ENCODE data around the gene AKR7A3.

Gene AKR7A3

DNA sequence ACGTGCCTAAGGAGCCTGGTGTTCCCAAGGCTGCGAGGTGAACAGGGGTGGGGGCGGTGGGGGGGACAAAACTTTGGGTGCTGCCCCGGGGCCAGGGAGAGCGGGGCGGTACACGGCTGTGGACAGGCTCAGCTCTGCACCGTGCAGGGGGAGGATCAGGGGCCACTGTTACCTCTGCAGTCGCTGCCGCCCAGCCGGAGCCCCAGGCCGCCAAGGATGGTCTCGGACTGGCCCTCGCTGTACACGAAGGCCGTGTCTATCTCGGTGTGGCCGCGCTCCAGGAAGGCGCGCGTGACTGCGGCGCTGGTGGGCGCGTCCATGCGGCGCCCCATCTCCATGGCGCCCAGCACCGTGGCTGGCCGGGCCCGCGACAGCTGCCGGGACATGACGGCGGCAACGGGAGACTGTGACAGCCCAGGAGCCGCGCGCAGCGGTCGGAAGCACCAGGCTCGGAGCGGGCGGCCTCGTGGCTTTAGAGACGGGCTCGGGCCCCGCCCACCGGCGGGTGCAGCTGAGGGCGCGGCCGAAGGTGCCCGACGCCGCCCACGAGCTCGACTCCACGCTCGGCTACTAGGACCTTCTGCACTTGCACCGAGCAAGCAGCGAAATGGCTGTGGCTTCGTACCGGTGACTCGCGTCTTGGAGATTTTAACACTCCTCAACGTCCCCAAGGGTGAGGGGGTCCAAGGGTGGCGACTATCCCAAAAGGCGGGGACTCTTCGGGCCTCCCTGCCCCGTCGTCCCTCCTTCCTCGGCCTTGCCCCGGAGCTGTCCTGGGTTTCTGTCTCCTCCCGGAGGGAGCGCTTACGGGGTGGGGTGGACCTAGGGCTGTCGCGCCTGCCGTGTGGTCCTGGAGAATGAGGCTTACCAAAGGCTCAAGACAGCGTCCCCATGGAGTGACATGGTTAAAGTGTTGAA lies at the start of gene AKR7A3:
Gene AKR7A3 (minus strand): TSS at position 447 of the 918 bp plus-strand sequence. CDS start 61 bp downstream, at position 386.
- peak; percentile 81 for DNase-seq

DNA sequence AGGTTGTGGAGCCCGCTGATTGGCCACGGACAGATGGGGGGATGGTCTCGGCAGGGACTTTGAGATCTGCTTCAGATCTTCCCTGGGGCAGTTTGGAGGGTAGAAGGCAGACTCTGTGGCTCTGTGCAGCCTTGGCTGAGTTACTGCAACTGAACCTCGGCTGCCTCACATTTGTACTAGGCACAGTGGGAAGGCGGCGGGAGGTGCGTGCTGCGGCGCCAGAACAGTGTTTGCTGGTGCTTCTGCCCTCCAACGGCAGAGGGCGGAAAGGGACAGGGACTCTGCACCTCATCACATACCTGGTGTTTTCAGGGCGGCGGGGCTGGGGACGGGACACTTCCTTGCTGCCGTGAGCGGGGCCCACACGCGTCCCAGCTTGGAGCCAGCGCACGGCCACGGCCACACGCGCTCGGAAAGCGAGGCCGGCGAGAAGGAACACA lies 49.8 kb upstream of the AKR7A3 start:
- DNase-seq: no peak

DNA sequence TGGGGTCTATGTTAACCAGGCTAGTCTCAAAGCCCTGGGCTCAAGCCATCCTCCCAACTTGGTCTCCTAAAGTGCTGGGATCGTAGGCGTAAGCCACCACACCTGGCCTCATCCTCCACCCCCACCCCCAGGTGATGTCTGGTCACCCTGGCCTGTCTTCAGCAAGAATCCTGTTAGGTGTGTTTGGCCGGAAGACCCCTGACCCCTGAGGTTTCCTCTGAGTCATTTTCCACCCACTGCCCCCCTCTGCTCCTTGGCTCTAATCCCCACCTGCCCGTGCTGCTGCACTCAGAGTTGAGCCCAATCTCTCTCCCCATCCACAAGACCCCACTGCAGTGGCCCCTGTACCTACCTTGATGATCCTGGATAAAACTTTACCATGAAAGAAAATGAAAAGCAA lies 48.7 kb upstream of the AKR7A3 start:
- no peak for DNase-seq

DNA sequence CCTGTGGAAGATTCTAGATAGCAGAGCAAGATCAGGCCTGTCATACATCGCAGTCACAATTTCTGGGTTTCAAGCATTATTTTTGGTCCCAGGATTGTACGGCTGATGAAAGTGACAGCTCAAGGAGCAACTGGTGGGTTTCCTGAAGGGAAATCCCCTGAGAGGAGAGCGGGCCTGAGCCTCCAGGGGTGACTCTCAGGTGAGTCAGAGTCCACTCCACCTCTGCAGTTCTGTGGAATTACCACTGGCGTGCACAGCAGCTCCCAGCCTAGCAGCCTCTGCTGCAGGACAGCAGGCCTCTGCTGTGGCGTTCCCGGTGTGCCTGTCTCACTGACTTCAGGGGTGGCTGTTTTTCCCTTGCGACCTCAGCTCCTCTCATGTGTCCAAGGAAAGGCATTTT lies 48.0 kb upstream of the AKR7A3 start:
- peak; percentile 84 for DNase-seq

DNA sequence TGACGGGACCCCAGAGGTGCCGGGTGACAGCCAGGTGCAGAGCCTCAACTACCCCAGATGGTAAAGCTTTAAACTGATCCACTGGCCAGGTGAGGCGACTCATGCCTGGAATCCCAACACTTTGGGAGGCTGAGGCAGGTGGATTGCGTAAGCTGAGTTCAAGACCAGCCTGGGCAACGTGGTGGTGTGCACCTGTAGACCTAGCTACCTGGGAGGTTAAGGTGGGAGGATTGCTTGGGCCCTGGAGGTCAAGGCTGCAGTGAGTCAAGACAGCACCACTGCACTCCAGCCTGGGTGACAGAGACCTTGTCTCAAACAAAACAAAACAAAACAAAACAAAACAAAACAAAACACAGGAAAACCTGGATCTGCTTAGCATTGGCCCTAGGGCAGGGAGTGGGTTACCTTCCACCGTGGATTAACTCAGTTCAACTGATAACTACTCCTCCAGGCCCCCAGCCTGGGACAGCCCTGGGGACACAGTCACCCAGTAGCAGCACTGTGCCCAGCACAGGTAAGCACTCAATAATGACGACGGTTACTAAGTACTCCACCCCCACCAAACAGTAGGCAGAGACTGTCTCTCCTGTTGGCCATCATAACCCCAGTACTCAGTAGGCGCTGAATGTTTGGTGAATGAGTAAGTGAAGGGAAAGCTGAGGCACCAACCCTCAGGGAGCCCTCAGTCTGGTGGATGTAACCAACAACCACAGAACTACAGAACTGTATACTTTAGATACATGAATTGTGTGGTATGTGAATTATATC lies 45.2 kb upstream of the AKR7A3 start:
- no peak for DNase-seq

DNA sequence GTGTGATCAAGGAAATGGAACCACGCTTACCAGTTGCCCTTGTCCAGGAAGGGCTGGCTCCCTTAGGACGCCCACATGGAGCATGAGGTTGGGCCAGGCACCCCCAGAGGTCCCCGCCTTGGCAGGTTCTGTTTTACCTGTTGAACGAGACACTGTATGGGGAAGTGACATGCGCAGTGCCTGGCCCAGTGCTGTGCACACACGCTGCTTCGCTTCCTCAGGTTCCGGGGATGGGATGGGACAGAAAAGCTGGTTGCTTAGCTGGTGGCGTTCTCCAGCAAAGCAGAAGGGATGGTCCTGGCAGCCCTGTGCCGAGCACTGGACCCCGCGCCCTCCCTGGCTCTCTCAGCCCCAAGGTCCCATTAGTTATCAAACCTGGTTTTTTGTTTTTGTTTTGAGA lies 44.3 kb upstream of the AKR7A3 start:
- DNase-seq: no peak

DNA sequence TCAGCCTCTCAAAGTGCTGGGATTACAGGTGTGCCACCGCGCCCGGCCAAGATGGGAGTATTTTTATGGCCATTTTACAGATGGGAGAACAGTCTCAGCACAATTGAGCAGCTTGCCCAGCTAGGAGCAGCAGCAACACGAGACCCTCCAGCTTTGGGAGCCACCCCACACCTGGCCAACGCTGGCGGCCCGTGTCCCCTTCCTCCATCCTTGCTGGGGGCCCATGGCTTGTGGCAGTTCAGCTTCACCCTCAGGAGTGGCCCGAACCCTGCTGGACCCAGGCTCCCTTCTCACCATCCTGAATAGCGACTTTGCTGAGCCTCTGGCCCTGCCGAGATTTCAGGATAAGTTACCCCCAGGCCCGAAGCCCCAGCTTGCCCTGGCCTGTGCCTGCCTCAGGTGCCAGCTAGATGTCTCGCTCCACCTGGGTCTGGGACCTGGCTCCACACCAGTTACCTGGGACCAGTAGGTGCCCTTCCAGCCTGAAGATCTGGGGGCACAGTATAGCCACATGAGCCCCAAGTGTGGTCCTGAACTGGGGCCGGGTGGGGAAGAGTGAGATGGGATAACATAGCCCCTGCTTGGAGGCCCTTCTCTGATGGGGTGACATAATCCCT lies 42.8 kb upstream of the AKR7A3 start:
- no peak for DNase-seq

DNA sequence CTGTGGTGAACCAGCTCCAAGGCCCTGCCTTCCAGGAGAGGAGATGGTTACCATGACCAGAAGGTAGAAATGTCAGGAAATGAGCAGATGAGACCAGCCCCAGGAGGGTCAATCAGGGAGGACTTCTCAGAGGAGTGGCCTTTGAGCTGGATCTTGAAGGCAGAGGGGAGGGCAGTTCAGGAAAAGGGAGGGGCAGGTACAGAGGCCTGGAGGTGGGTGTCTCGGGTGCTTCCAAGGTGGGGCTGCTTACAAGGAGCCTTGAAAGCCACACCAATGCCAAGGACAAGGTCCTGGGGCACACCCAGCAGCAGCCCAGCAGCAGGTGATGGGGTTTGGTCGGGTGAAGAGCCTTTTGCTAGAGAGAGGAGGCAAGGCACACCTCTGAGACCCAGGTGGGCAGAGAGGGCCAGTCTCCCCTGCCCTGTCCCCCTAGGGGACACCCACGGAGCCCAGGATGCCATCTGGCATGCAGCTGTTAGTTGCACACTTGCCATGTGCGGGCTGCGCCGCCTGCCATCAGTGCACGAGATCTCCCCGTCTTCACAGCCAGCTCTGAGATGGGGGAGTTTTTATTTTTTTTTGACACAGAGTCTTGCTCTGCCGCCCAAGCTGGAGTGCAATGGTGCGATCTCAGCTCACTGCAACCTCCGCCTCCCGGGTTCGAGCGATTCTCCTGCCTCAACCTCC lies 42.0 kb upstream of the AKR7A3 start:
- DNase-seq: no peak

DNA sequence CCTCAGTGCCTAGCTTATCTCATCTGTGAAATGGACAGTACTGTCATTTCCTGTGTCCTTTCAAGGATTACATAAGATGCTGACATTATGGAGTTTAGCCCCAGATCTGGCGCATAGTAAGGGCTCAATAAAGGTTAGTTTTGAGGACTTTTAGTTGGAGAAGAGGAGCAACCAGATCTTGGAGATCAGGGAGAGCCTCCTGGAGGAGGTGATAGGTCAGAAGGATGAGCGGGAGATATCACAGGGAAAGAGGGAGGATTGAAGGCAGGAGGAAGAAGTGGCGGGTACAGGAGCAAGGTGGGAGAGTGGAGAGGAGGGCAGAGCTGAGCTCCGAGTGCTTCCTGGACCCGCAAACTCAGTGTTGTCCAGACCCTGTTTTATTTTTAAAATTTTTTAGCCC lies 41.0 kb upstream of the AKR7A3 start:
- DNase-seq: no peak

DNA sequence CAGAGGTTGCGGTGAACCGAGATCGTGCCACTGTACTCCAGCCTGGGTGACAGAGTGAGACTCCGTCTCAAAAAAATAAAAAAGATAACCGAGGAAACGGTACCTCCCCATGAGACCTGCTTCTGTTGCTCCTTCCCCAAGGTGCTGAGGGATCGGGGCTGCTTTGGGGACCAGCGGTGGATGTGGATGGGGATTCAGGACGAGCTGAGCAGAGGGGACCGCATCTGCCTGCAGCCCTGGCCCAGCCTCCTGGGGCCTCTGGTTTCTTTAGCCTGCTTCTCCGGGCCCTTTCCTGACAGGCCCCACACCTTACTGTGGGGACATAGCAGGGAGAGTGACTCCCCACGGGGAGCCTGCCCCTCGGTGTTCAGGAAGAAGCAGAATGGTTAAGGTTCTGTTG lies 40.6 kb upstream of the AKR7A3 start:
- no peak for DNase-seq

DNA sequence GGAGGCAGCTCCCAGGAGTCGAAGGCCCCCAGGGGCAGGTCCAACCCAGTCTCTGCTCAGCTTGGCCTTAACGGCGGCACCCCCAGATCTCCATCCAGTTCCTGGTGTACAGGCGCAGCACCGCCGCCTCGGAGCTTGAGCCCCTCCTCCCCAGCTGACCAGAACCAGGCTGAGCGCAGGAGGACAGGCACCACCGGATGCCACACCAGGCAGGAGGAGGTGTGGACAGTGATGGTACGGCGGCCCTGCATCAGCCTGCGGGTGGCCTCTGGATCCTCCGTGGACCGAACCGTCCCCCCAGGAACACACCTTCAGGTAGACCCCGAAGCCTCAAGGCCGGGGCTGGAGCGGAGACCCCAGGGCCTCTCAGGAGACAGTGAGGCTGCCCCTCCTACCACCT lies 39.9 kb upstream of the AKR7A3 start:
- DNase-seq: no peak

DNA sequence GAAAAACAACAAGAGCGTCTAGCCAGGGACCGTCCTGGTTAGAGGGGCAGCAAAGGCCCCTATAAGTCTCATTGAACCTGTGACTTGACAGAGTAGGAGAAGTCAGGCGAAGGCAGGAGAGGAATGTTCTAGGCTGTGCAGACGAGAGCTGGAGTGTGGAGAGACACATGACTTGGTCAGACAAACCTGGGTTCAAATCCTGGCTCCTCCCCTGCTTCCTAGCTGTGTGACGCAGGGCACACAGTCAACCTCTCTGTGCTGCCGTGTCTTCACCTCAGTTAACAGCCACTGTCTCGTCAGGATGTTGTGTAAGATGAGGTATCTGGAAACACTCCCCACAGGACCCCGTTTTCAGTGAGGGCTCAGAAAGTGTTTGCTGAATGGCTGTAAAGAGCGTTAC lies 39.2 kb upstream of the AKR7A3 start:
- no peak for DNase-seq

DNA sequence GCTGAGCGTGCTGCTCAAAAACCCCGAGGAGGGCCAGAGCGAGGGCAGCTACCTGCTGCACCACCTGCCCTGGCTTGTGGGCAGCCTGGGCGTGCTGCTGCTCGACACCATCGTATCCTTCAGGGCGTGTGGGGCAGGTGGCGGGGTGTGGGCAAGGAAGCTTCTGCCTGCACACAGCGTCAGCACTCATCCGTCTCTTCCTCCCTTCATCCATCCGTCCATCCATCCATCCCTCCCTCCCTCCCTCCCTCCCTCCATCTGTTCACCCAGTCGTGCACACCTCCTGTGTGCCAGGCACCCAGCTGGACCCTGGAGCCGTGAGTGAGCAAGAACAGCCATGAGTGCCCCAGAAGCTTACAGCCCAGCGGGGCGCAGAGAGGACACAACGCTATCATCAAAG lies 38.7 kb upstream of the AKR7A3 start:
- DNase-seq: no peak

DNA sequence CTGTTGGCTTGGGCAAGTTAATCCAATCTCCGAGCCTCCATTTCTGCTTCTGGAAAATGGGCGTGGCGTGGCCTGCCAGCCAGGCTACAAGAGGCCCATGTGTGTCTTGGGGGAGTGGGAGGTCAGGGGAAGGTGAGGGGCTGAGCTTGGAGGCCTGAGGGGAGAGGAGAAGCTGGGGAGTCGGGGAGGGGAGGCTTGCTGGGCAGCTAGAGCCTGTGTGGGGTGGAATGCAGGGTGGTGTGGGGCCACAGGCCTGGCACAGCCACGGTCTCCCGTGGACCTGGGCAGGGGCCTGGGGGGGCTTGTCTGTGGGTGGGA lies 38.1 kb upstream of the AKR7A3 start:
- no peak for DNase-seq

DNA sequence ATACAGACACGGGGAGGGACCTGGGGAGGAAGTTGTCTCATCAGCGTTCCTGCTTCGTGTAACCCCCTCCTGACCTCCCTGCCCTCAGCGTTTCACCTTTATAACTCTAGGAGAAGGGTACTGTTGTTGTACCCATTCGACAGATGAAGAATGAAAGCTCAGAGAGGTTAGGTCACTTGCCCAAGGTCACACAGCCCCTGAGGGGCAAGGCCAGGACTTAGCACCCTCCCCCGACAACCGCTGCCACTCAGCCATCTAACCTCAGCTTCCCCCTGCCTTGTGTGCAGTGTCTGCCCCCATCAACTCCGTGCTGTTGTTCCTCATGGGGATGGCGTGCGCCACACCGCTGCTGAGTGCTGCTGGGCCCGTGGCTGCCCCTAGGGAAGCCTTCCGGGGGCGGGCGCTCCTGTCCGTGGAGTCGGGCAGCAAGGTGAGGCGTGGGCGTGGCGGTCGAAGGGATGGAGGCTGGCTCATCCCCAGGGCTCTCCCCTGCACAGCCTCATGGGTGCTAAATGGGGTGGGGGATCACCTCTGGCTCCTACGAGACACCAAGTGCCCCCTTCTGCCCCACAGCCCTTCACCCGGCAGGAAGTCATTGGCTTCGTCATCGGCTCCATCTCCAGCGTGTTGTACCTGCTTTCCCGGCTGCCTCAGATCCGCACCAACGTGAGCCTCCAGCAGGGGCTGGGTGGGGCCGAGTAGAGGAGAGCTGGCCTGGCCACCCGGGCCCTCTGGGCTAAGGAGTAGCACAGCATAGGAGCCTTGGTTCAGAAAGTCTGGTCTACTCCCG lies 37.6 kb upstream of the AKR7A3 start:
- DNase-seq: no peak

DNA sequence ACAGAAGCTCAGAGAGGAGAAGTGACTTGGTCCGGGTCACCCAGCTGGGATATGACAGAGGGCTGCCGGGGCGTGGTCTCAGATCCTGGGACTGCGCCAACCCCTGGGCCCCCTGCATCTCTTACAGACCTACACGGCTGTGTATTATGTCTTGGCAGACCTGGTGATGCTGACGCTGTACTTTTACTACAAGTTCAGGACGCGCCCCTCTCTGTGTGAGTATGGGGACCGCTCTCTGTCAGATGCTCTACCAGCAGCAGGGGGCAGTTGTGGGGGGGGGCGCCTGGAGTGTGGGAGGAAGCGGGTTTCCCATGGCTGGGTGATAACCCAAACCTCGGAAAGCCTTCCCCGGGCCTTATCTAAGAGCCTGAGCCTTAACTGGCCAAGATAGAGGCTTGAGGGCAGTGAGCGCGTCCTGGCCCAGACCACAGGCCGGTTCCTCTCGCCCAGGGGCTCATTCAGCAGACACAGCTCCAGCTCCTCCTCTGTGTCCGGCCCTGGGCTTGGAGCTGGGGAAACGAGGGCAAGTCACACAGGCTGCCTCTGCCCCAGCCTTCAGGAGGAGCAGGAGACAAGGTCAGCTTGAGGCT lies 36.9 kb upstream of the AKR7A3 start:
- DNase-seq: no peak

DNA sequence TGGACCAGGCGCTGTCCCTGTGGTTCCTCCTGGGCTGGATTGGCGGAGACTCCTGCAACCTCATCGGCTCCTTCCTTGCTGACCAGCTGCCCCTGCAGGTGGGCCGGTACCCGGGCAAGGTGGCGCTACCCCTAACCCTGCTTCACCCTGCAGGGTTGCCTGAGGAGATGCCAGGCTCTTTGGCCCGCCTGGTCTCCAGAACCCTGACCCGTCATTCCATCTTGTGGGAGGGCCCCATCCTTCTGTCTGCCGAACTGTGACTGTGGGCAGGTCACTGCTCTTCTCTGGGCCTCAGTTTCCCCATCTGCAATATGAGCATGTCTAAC lies 36.1 kb upstream of the AKR7A3 start:
- no peak for DNase-seq

DNA sequence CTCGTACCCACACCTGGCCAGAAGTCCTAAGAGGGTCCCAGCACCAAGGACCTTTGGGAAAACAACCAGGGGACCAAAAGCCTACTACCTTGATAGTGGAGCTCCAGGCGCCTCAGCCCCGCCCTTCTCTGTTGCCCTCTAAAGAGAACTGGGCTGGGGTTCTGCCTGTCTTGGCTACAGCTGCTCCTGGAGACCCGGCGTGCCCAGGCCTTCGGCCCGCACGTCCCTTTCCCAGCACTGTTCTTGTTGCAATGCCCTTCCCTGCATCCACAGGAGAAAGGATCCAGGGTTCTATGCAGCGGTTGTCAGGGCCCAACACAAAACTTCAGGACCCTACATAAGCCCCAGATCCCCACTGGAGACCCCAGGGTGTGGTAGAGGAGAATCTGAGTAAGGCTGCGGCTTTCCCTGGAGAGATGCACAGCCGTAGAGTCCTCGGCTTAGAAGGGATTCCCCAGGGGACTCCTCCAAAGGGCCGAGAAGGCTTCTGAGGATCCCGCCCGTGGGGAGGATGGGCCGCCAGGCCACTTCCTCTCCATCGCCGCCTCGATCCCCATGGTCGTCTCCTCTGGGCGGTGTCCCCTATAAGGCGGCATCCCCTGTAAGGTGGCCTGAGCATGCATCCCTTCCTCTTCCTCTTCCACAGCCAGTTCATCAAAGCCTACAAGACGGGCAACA lies 35.6 kb upstream of the AKR7A3 start:
- DNase-seq: no peak

DNA sequence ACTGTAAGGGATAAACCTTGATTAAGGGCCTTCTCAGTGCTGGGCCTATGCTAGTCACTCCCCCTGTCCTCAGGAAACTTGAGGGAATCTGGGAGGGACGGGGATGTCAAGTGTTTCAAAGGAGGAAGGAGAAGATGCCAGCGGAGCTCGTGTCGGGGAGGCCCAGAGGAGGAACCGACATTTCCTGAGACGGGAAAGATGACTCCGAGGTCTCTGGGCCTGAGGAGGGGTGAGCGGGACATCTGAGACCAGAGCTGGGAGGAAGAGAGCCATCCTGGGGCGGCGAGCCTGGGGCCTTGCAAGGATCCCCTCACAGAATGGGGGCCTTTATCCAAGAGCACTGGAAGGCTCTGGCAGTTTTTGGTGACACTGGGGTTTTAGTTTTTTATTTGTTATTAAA lies 33.9 kb upstream of the AKR7A3 start:
- no peak for DNase-seq

DNA sequence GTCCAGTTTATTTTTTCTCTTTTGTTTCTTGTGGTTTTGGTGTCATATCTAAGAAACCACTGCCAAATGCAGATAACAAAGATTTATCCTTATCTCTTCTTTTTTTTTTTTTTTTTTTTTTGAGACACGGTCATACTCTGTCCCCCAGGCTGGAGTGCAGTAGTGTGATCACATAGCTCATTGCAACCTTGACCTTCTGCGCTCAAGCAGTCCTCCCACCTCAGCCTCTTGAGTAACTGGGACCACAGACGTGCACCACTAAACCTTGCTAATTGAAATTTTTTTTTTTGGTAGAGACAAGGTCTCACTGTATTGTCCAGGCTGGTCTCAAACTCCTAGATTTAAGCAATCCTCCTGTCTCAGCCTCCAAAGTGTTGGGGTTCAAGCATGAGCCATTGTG lies 32.5 kb upstream of the AKR7A3 start:
- no peak for DNase-seq

DNA sequence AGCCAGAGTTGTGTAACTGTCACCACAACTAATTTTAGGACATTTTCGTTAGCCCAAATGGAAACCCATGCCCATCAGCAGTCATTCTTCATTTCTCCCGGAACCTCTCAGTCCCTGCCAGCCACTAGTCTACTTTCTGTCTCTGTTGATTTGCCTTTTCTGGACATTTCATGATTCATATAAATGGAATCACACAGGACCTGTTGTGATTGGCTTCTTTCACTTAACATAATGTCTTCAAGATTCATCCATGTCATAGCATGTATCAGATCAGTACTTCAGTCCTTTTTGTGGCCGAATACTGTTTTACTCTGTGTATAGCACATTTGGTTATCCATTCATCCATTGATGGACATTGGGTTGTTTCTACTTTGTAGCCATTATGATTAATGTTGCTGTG lies 30.6 kb upstream of the AKR7A3 start:
- no peak for DNase-seq
